ENCODE results near the gene SLC24A3.
A peak's percentile ranks its signal among the peaks of the same experiment; 100 is the strongest.
"Not testable (repeated sequence)": the region's sequence is repeated elsewhere in the genome, so short reads cannot be mapped to it uniquely, and the experiment has no call there.

Gene SLC24A3

GRCh38 chr20:19605786-19606485, 393.5 kb downstream of the SLC24A3 start:
- no peak for DNase-seq

- peak; percentile 4 for DNase-seq
These were observed 397.3 kb downstream of the SLC24A3 start for GRCh38 chr20:19609642-19610223.

GRCh38 chr20:19615629-19616028, 403.2 kb downstream of the SLC24A3 start:
- DNase-seq = no peak

DNA sequence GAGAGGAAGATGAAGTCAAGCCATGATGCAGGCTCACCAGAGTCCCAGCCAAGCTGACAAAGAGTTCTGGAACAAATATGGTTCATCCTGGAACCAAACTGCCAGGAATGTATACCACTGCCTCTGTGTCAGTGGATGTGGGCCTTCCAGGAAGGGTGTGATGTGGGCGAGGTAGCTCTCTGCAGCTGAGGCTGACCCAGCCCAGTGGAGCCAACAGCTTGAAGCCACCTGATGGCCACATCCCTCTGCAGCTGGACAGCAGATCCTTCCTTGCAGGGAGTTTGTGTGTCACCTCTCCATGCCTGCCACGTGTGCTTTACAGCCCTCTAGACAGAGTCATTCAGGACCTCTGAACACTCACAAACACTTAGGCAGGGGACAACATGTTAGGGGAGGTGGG, 403.6 kb downstream of the SLC24A3 start:
- DNase-seq = no peak

- no peak for DNase-seq
These were observed 404.2 kb downstream of the SLC24A3 start for GRCh38 chr20:19616620-19617019.

DNA sequence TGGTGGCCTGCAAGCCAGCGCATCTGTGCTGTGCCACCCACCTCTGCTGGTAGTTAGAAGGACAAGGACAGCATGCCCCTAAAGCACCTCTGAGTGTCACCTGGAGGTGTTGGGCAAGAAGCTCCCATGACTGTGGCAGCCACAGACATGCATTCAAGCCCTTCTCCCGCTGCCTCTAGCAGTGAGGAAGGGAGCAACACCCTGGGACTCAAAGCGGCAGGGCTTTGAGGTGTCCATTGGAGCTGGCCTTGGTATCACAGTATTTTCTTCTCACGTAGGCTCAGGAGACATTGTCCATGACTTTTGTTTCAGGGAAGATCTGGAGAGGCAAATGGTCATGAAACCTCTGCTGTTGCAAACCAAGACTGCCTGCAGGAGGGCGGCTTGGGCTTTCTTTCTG, 404.8 kb downstream of the SLC24A3 start:
- no peak for DNase-seq

DNA sequence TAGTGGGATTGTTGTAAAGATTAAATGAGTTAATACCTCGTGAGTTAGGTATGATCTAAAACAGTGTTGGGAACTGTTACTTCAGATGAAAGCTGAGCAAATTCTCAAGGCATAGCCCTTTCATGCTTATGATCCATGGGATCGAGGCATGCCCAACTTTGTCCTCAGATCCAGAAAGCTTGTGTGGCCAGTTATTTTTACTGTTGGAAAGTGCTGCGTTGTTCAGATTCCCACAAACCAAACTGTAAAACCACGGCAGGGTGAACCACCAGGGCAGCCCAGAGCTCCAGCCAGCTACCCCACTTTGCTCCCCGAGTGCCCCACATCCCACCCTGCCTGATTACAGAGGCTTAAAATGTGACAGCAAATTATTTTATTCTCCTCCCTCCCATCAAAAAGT, 406.3 kb downstream of the SLC24A3 start:
- no peak for DNase-seq

DNA sequence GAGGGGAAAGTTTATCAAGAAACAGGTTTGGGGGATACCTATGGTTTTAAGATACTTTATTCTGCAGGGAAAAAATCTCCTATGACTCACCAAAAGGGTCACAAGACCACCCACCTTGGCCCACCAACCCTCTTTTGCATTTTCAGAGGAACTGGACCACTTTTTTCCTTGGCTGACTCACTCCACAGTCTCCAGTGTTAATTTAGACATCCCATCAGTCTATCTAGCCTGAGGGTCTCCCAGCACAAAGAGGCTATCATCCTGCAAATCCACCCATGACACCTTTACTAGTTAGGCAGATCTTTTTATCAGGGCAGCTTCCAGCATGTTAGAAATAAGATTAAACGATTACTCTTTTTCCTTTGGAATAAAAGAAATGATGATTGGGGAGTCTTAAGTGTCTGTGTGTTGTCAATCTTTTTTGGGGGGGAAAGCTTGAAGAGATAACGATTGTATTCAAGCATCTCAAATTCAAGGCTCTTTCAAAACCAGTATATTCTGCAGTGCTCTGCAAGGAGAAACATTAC, 407.5 kb downstream of the SLC24A3 start:
- no peak for DNase-seq

GRCh38 chr20:19620446-19620845, 408.0 kb downstream of the SLC24A3 start:
- DNase-seq = no peak

GRCh38 chr20:19621072-19621471, 408.6 kb downstream of the SLC24A3 start:
- peak; percentile 5 for DNase-seq

DNA sequence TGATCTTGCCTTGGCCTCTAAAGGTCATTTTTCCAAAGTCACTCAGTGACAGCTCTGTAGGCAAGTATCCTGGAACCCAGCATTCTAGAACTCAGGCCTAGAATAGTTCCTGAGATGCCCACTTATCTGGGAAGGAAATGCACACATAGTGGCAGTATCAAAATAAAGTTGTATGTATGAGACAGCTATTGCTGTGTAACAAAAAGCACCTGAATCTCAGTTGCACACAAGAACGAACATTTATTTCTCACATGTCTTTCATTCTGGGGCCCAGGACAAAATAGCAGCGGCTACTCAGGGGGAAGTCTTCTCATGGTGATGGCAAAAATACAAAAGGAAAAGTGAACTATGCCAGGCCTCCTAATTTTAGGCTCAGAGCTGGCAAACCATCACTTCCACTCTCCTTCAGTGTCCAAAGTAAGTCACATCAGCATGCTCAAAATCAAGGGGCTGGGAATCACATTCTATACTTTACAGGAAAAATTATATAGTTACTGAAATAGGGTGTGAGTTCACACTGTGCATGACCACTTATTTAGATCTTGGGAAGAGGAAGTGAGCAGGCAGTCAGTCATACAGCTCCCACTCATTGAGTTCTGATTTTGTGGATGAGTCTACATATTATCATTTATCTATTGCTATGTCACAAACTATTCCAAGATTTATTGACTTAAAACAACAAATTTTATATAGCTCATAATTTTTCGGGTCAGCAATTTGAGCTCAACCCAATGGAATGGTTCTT, 412.0 kb downstream of the SLC24A3 start:
- DNase-seq = no peak

DNA sequence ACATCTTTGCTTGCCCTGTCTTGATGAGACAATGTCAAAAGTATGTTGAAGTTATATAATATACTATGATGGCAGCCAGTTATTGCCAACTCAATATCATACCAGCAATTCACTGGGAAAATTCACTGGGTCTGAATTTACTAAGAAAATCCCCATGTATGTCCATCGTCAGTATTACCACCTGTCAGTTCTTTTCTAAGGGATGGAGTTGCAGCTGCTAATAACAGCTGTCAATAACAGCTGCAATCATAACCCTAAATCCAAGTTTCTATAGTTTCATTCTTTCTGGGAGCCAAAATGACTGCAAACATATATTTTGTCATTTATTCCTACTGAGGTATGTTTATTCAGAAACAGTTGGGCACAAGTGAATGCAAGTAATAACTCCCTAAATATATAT, 413.0 kb downstream of the SLC24A3 start:
- no peak for DNase-seq

DNA sequence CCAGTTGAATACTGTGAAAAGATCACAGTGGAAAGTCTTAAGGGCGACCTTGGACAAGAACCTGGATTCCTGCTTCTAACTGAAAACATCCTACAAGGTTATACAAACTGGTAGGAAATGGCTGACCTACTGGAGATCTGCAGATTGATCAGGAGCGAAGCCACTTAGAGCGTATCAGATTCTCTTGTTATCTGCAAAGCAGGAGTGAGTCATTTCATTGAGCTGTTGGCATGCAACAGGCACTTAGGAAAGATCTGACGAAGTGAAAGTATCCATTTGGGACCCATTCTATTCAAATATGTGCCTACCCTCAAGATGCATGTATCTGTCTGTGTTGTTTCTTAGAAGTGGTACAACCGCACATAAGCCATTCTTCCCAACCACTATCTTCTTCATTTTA, 414.5 kb downstream of the SLC24A3 start:
- DNase-seq = no peak

GRCh38 chr20:19628570-19629134, 416.2 kb downstream of the SLC24A3 start:
- peak; percentile 72 for DNase-seq

DNA sequence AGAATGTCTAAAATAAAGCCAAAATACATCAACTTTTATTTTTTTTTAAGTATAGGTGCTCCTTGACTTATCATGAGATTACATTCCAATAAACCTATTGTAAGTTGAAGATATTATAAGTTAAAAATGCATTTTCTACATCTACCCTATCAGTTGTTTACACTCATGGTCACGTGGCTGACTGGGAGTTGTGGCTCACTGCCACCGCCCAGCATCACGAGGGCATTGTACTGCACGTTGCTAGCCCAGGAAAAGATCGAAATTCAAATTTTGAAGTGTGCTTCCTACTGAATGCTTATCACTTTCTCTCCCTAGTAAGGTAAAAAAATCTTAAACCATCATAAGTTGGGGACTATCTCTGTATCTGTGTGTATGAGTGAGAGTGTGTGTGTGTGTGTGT, 419.0 kb downstream of the SLC24A3 start:
- no peak for DNase-seq

DNA sequence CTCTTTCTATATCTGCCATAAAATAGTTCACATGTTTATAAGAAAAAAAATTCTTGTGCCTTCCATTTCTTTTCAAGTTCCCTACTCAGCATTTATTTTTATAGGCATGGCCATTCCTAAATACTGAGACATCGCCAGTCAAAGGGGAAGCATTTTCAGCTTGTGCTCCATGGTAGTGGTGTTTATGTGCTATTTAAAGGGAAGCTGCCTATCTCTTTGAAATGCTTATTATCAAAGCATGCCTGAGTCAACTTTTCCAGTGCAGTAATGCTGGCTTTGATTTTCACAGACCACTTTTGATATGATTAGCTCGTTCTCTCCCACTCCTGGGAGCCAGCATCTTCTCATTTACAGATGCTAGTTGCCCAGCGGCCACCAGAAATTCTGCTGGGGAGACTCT, 421.5 kb downstream of the SLC24A3 start:
- DNase-seq = no peak

- not testable (repeated sequence) for DNase-seq
These were observed 427.1 kb downstream of the SLC24A3 start for GRCh38 chr20:19639471-19640045.

DNA sequence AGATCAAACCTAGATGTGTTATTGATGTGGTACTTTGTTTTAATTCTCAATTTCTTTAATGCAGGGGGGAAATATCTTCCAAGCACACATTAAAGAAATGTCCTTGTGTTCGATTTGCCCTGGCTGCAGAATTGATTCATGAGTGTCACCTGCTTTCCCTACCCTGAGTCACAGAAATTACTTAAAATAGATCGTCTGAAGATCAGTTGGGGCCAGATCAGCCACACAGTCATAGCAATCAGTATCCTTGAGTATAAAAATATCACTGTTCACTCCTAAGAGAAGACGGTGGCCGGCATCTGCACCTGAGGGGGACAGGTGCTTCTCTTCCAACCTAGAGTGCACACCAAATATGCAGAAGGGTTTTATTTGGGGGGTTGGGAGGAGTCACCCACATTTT, 430.4 kb downstream of the SLC24A3 start:
- DNase-seq = no peak

DNA sequence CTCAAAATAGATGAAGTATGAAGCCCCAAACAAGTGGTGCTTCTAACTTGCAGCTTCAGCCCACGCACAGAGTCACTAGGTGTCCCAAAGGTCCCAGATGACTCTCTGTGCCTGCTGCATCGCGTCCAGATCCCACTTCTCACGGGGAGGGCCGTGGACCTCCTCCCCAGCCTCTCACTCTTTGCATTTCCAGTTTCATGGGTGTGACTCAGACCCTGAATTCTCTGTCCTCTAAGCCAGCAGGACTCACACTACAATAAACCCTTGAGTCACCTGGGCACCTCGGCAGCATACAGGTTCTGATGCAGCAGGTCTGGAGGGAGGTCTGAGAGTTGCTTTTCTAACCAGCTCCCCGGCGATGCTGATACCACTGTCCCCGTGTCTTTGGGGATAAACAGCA, 431.6 kb downstream of the SLC24A3 start:
- DNase-seq = no peak

DNA sequence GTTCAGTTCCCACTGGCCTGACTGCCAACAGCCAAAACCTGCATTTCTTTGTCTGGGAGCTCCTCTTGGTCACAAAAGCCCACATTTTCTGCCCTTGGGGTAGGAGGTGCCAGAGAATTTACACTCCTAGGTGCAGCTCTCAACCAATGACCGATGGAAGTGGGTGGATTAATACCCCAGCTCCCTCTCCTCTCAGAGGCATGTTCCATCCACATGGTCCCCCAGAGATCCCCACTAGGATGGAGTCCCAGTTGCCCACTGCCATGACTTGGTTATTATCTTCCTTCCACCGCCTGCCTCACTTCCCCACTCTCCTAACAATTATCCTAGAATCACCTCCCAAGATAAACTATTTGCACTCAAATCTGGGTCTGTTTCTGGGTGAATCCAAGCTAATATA, 434.5 kb downstream of the SLC24A3 start:
- no peak for DNase-seq

DNA sequence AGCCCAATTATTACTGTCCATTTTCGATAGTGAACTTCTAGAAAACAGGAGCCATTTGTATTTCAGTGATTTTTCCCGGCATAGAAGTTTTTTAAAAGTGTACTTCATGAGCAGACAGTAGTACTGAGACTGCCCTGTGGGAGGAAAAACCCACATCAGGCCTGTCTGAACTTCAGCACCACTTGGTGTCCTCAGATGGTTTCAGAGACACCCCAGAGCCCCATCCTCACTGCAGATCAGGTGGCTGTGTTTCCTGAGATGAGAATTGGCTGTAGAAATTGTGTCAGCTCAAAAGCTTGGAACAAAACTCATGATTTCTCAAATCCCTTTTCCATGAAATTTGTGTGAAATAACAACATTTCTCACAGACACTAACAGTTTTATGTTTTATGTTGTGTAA, 435.6 kb downstream of the SLC24A3 start:
- DNase-seq = no peak

GRCh38 chr20:19649041-19649440, 436.6 kb downstream of the SLC24A3 start:
- no peak for DNase-seq

- DNase-seq = no peak
These were observed 440.2 kb downstream of the SLC24A3 start for GRCh38 chr20:19652591-19653026.

Data from fibroblast of upper back skin (primary cell).